ENCODE data around the gene SPTLC2. TPM values are rescaled to one million over a fixed set of nuclear protein-coding genes. Genes with fewer than 3 reads are reported as not detected.

The SPTLC2 gene
- total RNA-seq (2021), result 32.6 and 38.2 TPM in 2 replicates
- long read RNA-seq, full-length matches to known transcripts, result 183 of 197 reads
- long read RNA-seq, partial matches to known transcripts, result 4 of 197 reads
- long read RNA-seq, other reads (novel, unspliced or antisense), result 10 of 197 reads

- Mint-ChIP-seq H3K36me3 (ENCODE audit: insufficient read depth in 1 of 3, low read depth in 3 of 3) (peaks cover 0 to 7% (median 0%) of the 10 kb centered on the region in 3 experiments; a peak in 1 of 7 replicates), H3K27ac (peak within 1 kb of the TSS; percentile 79 to 91 (median 82); a peak in 6 of 7 replicates), H3K9me3 (no peaks in the 10 kb centered on the region), H3K4me1 (peaks cover 40 to 43% of the 10 kb centered on the region in 2 experiments), H3K27me3 (ENCODE audit: low read depth) (peaks cover 3% of the 10 kb centered on the region; the same call in 1 of the 2 replicates), H3K4me3 (peak within 1 kb of the TSS; percentile 90 to 93)
- Histone ChIP-seq H4K20me1 (ENCODE audit: control insufficient read depth, insufficient read depth, insufficient read length) (no peaks in the 10 kb centered on the region), H3K18ac (ENCODE audit: insufficient read length, low read depth, low read length) (no peak within 1 kb of the TSS), H3K27ac (ENCODE audit: insufficient read length, low read depth, low read length) (no peak within 1 kb of the TSS), H3K79me2 (ENCODE audit: insufficient read depth, low read length) (peaks cover 12% of the 10 kb centered on the region; the same call in 1 of the 2 replicates), H2BK12ac (ENCODE audit: insufficient read length, low read depth, low read length) (no peak within 1 kb of the TSS), H3K4me1 (ENCODE audit: insufficient read depth, low read length) (no peaks in the 10 kb centered on the region), H2BK120ac (ENCODE audit: low read depth, low read length, poor library complexity, severe bottlenecking) (no peak within 1 kb of the TSS), H3K56ac (ENCODE audit: insufficient read length, low read depth, low read length) (no peak within 1 kb of the TSS), H3K79me1 (ENCODE audit: insufficient read depth, low read depth, low read length, poor library complexity, severe bottlenecking) (peaks cover 3% of the 10 kb centered on the region), H3K23me2 (ENCODE audit: insufficient read length, low read depth, low read length, poor library complexity, severe bottlenecking) (peaks cover 6% of the 10 kb centered on the region), H3K14ac (ENCODE audit: insufficient read depth, low read length) (peak within 1 kb of the TSS; percentile 88), H4K91ac (ENCODE audit: insufficient read length, low read depth, low read length) (no peak within 1 kb of the TSS), H2BK5ac (ENCODE audit: insufficient read length, low read length) (no peak within 1 kb of the TSS), H3K23ac (ENCODE audit: insufficient read length, low read depth, low read length) (no peak within 1 kb of the TSS), H4K5ac (ENCODE audit: insufficient read length, low read depth, low read length) (no peak within 1 kb of the TSS), H4K8ac (replicated peaks; ENCODE audit: insufficient read length, low read depth, low read length) (no peak within 1 kb of the TSS), H3K4me2 (ENCODE audit: insufficient read depth, insufficient read length, low read length) (peak within 1 kb of the TSS; percentile 95), H2AK5ac (ENCODE audit: insufficient read length, low read length) (no peak within 1 kb of the TSS), H2BK20ac (ENCODE audit: low read depth, low read length, poor library complexity, severe bottlenecking) (no peak within 1 kb of the TSS), H3T11ph (ENCODE audit: low read length) (no peak within 1 kb of the TSS), H3K9me3 (ENCODE audit: control insufficient read depth, low read depth, low read length) (no peaks in the 10 kb centered on the region), H2AFZ (ENCODE audit: low read length) (no peak within 1 kb of the TSS), H2BK15ac (ENCODE audit: low read depth, low read length) (no peak within 1 kb of the TSS), H3K27me3 (ENCODE audit: insufficient read depth, low read length) (no peaks in the 10 kb centered on the region), H3K9ac (ENCODE audit: extremely low read depth, insufficient read length, low read length) (peak within 1 kb of the TSS; percentile 57), H3K4ac (ENCODE audit: low read depth, low read length) (no peak within 1 kb of the TSS)
- peak; percentile 36; the same call in 2 of the 3 replicates for TF ChIP-seq CTCF (conservative IDR thresholded peaks at IDR 0.05)
- WGBS (ENCODE audit: extremely low coverage, insufficient read length, low lambda C conversion rate), result no CpG with 5 or more reads among the region's 58 CpGs
- DNase-seq, result peak; percentile 100
Observed at GRCh38 chr14:77616454-77617229, at the start of gene SPTLC2. Gene SPTLC2 (minus strand): TSS chr14:77616637. CDS start chr14:77616579, 58 bp downstream.
